HG03045 (cell line): ENCODE measurements around the gene HADHA.

ENCODE experiments used
- ATAC-seq: cut with Tn5 transposase; IDR thresholded peaks from one replicate; pipeline ENCODE4 v1.9.1; 2021; ENCODE audit warnings: mild to moderate bottlenecking, moderate library complexity; ENCODE audit not compliant: unreplicated experiment

Gene HADHA

DNA sequence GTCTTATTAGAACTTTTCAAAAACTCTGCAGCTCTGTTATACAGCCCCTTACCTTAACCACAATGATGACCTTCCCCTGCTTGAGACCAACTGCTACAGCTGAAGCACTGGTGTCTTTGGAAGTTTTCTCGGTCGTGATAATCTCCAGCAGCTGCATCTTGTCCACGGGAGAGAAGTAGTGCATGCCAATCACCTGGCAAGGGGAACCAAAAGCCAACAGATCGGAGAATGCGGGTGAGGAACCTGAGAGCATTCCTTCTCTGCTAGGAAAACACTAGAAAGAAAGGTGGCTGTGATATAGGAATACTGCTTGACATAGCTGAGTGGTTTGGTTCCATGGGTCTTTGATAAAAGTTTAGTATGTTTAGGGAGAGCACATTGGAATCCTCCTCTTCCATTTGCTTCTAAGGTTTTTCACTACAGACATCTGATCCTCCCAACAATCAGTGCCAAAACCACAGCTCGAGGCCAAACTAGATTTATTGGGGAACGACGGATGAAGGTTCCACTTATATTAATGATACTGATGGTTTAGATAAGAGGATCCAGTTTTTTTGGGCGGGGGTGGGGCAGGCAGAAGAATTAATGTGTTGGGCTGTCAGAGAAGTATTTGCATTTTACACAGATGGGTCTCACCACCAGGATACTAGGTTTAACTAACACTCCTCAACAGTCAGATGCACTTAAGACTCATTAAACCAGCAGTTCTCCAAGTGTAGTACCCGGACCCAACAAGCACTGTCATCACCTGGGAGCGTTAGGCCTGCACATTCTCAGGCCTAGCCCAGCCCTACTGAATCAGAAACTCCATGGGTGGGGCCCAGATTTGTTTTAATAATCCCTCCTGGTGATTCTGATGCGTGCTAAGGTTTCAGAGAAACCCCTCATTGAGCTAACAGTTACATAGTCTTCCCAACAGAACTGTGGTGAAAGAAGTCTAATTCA lies 49.1 kb downstream of the HADHA start:
- ATAC-seq, result no peak

DNA sequence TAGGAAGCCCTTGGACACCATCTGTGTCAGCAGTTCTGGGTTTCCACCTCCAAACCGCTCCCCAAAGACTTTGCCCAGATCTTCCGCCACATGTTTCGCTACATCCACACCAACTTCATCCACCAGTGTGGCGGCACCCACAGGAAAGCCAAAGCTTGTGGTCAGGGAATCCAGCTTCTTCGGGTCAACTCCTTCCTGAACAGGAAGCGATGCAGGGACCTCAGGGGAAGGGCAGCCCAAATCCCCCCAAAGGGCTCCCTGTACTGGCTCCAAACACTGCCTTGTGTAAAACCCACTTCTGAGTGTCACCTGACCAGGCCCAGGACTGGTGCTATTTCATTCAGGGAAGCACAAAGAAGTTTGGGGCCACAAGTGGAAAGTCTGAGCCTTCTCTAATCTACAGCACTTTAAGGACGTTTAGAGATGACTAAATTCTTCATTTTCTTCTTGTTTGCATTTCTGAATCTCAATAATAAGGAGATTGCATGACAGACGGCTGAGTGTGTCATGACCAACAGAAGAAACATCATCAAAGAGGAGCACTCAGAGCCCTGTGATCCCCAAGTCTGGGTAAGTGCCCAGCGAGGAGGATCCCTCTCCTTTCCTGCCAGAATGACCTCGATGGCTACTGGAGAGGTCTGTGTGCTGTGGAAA lies 50.7 kb downstream of the HADHA start:
- ATAC-seq, result no peak

DNA sequence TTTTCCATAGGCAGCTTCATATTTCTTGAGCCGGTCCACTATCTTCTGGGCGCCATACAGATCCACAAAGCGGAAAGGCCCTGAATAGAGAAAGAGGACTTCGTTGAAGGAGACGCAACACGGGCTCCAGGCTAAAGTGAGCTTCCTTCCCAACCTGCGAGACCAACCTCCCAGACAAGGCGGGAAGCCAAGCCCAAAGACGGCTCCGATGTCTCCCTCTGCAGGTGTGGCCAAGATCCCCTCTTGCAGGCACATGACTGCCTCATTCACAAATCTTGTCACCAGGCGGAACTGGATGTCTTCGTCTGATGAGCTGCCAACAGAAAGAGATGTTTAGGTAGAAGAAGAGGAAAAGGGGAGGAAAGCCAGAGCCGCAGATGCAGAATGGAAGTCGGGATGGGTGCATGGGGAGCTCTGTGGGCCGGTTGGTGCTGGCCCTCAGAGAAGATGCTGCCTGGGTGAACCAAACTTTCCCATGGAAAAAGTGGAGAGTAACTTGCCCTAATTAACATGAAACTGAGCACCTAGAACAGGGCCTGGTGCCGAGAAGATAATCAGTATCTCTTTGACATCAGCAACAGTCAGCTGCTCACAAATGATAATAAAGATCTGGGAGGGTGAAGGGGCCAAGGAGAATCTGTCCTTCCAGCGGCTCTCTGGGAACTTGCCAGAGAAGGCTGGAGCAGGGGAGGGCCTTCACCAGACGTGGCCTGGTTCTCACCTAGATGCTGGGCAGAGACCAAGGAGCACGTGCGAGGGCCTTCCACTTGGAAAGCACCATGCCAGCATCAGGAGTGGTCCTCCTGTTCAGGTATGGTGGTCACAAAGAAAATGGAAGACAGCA lies 52.9 kb downstream of the HADHA start:
- ATAC-seq, result no peak

DNA sequence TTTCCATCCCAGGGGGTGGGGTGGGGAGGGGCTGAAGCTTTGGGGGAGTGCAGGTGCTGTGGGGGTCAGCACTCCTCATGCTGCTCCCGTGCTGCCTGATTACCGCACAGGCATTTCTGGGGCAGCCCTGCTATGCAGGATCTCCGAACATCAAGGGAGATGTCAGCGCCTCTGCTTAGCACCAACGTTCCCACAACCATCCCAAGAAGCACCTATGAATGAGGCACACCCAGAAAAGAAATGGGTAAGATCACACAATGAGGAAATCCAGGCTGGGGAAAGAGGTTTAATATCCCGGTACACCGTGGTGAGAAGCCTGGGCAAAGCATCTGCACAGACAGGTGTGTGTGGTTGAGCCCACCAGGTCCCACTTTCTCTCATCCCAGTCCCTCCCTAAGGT lies 54.1 kb downstream of the HADHA start:
- ATAC-seq, result no peak

DNA sequence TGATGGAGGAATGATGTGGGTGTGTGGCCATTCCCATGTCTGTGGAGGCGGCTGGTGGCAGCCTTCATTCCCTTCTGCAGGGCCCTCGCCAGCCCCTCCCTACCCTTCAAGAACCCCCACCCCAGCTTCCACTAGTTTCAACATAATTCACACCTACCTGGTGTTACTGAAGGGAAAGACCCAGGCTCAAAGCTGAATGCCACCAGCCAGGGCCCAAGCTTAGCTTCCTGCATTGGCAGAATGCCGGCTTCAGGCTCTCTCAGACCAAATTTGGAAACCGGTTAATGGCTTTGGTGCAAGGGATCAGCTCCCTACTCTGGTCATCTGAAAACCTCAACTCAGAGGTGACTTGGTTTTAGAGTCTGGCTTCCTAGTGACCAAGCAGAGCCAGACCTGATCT lies 54.7 kb downstream of the HADHA start:
- no peak for ATAC-seq

DNA sequence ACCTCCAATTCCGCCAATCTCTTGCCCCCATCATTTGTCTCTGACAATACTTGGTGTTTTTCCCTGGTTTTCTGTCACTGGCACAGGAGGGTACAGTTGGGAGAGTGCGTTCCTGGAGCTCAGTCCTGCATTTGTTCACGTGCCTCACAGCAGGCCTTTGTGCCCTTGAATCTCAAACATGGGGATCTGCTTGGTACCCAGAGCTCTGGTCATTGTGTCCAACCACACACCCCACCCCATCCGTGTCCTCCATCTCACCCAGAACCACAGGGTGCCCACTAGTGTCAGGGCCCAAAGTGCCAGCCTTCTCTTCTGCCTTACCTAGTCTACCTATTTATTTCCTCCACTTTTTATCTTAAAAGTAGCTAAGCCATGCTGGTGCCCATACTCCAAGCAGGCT lies 55.3 kb downstream of the HADHA start:
- no peak for ATAC-seq

DNA sequence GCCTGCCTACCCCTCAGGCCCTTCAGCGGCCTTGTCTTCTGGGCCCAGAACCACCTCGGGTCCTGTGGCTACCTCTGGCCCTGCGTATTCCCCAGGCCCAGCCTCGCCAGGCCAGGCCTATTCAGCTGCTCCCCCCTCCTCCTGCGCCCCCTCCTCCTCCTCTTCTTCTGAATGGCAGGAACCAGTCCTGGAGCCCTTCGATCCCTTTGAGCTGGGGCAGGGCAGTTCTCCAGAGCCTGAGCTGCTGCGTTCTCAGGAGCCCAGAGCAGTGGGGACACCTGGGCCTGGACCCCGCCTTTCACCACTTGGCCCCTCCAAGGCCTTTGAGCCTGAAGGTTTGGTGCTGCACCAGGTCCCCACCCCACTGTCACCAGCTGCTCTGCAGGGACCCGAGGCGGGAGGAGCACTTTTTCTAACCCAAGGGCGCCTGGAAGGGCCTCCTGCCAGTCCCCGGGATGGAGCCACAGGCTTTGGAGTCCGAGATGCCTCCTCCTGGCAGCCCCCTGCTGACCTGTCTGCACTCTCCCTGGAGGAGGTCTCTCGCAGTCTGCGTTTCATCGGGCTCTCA lies 56.8 kb downstream of the HADHA start:
- ATAC-seq, result no peak

DNA sequence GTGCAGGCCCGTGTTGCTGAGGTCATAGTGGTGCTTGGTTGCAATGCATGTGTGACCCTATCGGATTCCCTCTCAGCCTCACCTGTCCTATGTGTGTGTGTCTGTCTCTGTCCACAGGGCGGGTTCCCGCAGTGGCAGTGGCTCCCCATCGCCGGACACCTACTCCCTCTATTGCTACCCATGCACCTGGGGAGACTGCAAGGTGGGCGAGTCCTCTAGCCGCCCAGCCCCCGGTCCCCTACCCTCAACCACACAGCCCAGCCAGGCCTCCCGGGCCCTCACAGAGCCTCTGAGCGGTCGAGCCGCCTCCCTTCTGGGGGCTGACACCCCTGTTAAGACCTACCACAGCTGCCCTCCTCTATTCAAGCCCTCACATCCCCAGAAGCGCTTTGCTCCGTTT lies 57.3 kb downstream of the HADHA start:
- no peak for ATAC-seq

DNA sequence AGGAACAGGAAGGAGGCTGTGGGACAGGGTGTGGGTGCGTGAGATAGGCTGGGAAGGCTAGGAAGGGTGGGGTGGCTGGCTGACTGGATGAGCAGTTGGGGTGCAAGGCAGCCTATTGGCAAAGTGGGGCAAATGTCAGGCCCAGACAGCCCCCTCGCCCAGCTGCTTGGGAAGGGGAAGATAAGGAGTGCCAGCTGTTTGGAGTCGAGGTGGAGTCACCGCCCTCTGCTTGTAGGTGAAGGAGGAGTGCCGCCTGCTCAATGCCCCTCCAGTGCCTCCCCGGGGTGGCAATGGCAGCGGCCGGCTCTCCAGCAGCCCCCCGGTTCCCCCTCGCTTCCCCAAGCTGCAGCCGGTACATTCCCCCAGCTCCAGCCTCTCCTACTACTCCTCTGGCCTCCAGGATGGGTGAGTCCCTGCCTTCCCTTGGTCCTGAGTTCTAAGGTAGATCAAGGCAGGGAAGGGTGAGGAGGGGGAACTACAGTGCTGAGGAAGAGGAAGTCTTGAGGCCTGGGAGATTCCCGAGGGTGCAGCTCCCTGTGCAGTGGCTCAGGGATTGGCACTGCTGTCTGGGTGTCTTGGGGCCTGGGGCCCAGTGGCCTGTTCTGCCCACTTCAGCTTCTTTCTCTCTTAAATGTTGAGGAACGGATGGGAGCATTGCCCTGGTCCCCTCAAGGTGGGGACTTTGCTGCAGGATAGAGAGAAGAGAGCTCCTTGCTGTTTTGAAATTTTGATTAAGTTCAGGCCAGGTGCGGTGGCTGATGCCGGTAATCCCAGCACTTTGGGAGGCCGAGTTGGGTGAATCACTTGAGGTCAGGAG lies 58.3 kb downstream of the HADHA start:
- no peak for ATAC-seq

DNA sequence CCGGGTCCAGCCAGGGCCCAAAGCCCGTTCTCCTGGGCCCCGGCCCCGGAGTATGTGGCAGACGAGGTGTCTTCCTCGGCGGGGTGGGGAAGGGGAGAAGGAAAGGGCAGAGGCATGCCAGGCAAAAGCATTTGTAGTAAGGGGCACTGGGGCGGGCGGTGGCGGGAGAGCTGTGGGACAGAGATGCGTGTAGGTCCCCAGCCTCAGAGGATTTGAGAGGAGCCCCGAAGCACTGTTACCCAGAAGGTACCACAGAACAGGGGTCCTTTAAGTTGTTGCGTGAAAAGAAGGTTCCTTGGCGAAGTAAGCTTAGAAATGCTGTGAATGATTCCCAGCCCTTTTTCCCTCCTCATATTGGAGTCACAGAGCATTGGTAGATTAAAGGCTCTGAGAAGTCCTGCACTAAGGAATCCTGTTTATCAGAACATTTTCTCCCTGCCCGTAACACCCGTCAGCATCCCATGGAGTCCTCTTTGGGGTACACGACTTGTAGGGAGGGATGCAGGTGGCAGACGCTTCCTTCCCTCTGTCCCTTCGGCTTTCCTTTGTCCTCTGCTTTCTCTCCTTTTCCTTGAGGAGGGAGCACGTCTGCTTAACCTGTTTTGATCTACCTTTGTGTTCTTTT lies 59.0 kb downstream of the HADHA start:
- ATAC-seq, result no peak

DNA sequence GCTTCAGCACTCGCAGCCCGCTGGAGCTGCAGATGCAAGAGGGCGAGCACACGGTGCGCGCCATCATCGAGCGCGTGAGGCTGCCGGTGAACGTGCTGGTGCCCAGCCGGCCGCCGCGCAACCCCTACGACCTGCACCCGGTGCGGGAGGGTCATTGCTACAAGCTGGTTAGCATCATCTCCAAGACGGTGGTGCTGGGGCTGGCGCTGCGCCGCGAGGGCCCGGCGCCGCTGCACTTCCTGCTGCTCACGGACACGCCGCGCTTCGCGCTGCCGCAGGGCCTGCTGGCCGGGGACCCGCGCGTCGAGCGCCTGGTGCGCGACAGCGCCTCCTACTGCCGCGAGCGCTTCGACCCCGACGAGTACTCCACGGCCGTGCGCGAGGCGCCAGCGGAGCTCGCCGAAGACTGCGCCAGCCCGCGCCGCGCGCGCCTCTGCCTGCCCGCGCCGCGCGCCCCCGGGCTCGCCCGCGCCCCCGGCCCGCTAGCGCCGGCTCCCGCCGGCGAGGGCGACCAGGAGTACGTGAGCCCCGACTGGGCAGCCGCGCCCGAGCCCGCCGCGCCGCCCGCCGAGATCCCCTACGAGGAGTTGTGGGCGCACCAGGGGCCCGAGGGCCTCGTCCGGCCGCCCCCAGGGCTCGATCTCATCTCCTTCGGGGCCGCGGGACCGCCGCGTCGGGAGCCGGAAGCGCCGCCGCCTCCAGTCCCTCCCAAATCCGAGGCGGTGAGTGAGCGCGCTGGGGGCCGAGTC lies 59.7 kb downstream of the HADHA start:
- peak; percentile 77 for ATAC-seq

DNA sequence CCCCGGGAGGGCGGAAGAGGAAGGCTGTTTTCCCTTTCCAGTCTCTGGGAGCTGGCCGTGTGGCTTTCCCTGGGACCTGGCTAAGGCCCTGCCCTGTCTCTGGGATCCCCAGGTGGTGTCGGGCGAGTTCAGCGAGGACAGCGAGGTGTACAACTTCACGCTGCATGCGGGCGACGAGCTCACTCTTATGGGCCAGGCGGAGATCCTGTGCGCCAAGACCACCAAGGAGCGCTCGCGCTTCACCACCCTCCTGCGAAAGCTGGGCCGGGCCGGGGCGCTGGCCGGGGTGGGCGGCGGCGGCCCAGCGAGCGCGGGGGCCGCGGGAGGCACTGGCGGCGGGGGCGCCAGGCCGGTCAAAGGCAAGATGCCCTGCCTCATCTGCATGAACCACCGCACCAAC lies 60.3 kb downstream of the HADHA start:
- ATAC-seq, result no peak

DNA sequence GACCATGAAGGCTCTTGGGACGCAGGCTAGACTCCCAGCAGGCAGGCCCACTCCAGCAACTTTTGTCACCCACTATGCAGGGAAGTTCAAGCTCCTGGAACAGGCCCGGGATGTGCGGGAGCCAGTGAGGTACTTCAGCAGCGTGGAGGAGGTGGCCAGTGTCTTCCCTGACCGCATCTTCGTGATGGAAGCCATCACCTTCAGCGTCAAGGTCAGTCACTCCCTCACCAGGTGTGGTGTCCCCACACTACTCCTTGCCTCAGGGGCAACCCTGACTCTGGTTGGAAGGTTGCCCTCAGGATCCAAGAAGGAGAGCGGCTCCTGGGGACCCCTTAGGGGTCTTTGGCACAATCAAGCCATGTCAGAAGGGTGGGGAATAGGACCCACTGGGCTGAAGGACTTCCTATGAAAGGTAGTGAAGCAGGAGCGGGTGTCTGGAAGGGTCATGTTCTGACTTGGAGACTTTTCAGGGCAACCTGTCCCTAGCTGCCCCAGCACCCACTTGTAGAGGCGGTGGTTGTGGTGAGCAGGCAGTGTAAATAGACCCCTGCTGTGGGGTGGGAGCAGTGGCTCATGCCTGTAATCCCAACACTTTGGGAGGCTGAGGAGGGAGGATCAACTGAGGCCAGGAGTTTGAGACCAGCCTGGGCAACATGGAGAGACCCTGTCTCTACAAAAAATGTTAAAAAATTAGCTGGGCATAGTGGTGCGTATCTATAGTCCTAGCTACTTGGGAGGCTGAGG lies 61.4 kb downstream of the HADHA start:
- no peak for ATAC-seq

DNA sequence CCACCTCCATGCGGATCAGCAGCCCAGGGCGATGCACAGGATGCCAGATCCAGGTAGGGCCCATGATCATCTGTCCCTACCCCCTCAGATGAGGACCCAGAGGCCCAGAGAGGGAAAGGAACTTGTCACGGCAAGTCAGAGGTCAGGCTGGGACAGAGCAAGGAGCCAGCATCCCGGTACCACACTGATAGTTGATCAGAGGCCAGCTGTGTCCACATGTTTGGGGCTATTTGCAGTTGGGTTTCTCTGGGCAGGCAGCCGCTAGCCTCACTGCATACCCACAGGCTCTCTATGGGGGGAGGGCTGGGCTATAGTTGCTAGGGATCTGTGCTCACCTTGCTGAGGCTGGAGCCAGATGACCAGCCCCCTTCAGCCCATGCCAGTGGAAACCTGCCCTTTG lies 62.0 kb downstream of the HADHA start:
- ATAC-seq, result no peak

DNA sequence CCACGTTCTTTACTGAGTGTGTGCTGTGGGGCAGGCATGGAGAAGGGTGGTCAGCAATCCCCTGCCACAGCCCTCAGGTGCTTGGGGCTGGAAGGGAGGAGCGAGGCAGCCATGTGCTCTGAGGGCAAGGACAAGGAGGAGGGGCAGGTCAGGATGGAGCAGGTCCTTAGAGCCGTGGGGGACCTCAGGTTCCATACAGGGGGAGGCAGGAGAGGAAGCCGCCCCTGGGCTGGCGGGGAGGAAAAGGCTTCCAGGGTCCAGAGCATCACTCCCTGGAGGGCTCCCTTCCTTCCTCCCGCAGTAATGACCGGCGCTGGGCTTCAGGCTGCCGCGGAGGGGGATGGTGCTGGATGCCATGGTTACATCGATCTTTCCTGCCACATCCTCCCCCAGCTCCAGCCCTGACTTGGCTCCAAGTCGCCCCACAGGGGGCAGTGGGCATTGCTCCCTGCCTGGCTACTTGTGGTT lies 65.0 kb downstream of the HADHA start:
- ATAC-seq, result no peak

DNA sequence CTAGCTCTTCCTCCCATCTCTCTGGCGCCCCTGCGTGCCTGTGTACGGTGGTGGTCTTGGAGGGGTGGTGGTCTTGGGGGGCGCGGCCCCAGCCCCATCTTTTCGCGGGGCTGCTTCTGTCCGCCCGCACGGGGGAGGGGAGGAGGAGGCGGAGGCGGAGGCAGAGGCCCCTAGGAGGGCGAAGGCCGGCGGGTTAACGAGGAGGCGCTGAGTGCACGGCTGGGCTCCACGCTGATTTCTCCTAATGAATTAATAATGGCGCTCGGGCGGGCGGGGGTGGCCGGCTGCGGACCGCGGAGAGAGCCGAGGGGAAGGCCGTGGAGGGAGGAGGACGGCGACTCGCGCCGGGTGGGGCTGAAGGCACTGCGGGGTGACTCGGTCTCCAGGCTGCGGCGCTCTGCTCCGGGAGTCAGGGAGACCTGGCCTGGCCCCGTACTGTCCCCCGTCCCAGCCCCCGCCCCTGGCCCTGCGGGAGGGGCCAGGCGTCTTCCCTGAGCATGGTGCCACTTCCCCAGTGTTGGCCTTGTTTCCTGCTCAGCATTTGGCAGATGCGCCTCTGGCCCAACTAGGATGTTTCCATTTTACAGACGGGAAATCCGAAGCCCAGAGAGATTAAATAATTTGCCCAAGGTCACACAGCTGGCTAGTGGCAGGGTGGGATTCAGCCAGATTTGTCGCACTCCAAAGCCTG lies 65.5 kb downstream of the HADHA start:
- ATAC-seq, result no peak

DNA sequence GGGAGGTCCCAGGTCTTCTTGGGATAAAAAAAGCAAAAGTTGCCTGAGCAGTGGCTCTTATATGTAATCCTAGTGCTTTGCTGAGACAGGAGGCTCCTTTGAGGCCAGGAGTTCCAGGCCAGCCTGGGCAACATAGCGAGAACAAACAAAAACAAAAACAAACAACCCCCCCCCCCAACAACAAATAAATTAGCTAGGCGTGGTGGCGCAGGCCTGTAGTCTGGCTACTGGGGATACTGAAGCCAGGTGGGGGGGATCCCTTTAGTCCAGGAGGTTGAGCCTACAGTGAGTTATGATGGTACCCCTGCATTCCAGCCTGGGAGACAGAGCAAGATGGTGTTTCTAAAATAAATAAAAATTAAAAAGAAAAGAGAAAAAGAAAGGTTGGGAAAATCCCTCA lies 66.2 kb downstream of the HADHA start:
- ATAC-seq, result no peak

DNA sequence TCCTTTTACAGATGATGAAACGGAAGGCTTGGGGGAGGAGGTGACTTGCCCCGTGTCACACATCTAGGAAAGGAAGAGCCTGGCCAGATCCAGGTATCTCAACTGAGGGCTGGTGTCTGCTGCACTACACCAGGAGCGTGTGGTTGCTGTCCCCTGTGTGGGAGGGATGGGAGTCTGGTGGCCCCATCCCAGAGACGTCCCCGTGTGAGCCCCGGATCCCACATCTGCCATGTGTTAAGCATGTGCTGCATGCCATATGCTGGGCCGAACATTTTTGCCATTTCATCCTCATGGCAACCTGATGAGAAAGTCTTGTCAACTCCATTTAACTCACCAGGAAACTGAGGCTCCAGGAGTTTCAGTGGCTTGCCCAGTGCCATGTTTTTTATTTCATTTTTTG lies 67.3 kb downstream of the HADHA start:
- ATAC-seq, result no peak
